NCI-H82 treated with DMSO at 0.1 percent for 48 hours (cell line): ENCODE data around the gene MAPK8.

ENCODE experiments used
- DNase-seq: peaks from one replicate; lab custom pipeline; 2025; ENCODE audit not compliant: unreplicated experiment; lab: John Stamatoyannopoulos, UW

MAPK8 gene

DNA sequence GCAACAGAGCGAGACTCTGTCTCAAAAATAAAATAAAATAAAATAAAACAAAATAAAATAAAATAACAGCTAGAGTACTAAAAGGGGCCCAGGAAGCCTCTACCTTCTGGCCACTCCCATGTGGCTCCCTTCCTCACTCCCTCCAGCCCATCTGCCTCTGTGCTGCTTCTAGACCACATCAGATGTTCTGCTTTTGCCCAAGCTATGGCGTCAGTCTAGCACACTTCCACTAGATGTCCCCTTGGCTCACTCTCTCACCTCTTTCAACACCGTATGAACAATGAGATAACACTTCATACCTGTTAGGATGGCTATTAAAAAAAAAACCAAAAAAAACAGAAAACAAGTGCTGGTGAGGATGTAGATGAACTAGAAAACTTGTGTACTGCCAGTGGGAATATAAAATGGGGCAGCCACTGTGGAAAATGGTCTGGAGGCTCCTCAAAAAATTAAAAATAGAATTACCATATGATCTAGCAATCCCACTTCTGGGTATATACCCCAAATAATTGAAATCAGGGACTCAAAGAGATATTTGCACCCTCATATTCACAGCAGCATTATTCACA lies 166.1 kb downstream of the MAPK8 start:
- DNase-seq = no peak

GRCh38 chr10:48473704-48474103 lies 167.2 kb downstream of the MAPK8 start:
- DNase-seq = no peak

DNA sequence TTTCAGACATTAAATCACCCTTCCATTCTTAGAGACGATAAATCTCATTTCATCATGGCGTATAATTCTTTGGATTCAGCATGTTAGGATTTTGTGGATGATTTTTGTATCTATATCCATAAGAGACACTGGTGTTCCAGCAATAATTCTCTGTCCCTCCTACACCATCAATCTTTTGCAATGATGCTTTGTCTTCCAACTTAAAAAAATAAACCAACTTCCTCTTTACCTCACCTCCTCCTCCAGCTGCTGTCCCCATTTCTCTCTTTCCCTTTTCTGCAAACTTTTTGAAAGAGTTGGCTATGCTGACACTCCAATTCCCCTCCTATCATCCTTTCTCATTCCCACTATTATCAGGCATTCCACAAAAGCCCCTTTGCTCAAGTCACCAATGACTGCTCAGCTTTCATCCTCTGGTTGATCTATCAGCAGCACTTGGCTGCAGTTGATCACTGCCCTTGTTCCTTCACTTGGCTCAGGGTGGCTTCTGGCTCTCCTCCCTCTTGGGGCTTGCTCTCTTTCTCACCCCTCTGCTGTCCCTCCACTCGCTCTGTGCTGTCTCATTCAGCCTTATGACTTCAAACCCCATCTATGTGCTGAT lies 168.4 kb downstream of the MAPK8 start:
- DNase-seq = no peak

GRCh38 chr10:48475943-48476278 lies 169.4 kb downstream of the MAPK8 start:
- no peak for DNase-seq

DNA sequence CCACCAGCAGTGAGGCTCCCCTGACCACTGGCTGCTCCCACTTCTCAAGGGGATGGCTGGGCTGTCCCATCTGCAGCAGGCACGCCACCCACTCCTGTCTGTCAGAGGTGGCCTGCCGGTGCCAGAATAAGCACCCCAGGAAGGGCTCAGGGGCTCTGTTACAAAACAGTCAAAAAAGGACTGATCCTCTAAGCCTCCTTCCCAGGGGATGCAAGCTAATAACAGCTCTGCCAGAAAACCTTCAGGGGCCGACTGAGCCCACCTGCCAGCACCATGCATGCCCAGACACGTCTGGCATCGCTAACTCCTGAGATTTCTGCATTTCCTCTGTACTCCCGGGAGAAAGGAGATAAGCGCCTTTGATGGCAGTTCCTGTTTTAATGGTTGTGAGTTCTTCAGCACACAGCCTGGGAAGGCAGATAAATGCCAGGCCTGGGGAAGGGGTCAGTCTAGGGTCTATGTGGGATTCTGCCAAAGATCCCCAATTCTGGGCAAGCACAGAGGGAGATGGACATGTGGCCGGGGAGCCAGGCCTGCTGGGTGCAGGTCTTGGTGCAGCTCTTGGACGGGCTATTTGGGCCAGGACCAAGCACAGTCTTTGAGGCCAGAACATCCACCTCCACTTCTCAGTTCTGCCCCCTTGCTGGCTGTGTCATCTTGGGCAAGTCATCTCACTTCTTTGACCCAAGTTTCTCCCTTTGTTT lies 170.0 kb downstream of the MAPK8 start:
- DNase-seq = no peak

DNA sequence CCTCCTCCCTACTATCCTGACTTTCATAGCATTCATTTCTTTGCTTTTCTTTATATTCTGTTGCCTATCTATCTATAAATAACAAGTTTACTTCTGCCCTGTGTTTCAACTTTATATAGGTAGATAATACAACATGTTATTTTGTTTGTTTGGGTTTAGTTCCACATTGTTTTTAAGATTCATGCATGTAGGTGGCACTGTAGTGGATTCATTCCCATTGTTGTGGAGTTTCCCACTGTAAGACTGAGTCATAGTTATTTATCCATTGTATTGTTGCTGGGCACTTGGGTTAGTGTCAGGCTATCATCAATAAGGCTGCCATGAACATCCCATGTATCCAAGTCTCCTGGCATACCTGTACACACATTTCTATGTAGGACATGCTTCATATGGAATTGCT lies 170.7 kb downstream of the MAPK8 start:
- no peak for DNase-seq

DNA sequence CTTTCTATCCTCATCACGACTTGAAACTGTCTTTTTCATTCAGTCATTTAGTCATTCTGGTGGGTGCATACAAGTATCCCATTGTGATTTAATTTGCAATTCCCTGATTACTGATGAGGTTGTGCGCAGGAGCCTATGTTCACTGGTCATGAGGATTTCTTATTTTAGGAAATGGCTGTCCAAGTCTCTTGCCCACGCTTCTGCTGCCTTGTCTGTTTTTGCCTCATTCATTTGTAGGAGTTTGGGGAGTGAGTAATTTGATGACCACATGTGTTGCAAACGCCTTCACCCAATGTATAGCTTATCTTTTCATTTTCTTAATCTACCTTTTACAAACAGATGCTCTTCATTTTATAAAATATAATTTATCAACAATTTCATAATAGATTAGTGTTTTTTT lies 171.1 kb downstream of the MAPK8 start:
- DNase-seq = no peak

- no peak for DNase-seq
Observed at GRCh38 chr10:48478469-48478868, 172.0 kb downstream of the MAPK8 start.

- DNase-seq = no peak
Observed at GRCh38 chr10:48478980-48479811, 172.7 kb downstream of the MAPK8 start.

GRCh38 chr10:48480397-48481374 lies 174.2 kb downstream of the MAPK8 start:
- no peak for DNase-seq

DNA sequence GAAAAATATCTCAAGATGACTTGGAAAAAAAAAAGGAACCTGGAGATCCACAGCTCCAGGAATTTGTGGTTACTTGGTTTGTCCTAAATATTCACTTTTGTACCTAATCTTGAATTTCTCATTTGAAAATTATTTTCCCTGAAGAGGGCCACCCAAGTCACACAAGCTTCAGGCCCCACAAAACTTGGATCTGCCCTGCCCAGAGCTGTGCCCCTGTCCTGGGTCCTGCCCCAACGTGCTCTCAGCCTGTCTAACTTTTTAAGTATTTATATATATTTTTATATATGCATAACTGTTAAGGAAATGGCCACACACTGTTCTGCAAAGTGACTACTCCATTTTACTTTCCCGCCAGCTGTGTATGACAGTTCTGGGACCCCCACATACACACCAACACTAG lies 174.9 kb downstream of the MAPK8 start:
- no peak for DNase-seq

DNA sequence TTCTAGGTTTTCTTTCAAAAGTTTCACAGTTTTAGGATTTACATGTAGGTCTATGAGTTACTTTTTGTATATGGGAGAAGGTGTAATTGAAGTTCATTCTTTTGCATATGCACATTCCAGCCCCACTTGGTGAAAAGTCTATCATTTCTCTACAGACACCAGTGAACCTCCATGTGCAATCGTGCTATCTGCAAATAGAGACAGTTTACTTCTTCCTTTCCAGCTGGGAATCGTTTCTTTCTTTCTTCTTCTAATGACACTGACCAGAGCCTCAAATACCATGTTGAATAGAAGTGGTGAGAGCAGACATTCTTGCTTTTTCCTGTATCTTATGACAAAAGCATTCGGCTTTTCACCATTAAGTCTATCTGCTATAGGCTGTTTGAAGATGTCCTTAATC lies 175.7 kb downstream of the MAPK8 start:
- no peak for DNase-seq

DNA sequence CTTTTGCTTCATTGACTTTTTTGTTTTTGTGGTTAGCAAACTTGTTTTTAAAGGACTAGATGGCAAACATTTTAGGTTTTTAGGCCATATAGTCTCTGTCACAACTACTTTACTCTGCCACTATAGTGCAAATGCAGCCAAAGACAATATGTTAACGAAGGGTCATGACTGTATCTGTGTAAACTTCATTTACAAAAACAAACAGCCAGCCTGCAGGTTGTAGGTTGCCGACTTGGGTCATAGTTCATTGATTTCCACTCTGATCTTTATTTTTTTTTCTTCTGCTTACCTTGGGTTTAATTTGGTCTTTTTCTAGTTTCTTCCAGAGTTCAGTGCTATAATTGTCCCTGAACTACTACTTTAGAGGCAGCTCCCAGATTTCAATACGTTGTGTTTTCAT lies 178.4 kb downstream of the MAPK8 start:
- DNase-seq = no peak

DNA sequence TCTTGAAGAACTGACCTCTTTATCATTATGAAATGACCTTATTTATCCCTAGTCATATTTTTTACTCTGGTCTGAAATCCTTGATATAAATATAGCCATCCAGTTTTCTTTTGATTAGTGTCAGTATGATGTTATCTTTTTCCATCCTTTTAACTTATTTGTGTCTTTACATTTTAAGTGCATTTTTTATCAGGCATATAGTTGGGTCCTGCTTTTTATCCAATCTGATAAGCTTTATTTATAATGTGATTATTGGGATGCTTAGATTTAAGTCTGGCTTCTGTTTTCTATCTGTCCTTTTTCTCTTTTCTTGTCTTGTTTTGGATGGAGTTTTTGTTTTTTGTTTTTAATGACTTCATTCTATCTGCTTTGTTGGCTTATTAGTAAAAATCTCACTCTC lies 179.2 kb downstream of the MAPK8 start:
- DNase-seq = no peak

GRCh38 chr10:48487244-48487643 lies 180.8 kb downstream of the MAPK8 start:
- DNase-seq = peak; percentile 84
